B cell (primary cell): ENCODE measurements around the gene CDK5RAP3.
A peak's percentile ranks its signal among the peaks of the same experiment; 100 is the strongest.

Source experiments
- CTCF ChIP-seq: fragments of 200-600 bp; IDR thresholded peaks from one replicate; pipeline ENCODE4 v1.8.0; 2022; ENCODE audit warnings: antibody characterized with exemption, mild to moderate bottlenecking
- EZH2 ChIP-seq: IDR thresholded peaks from 2 replicates; pipeline ENCODE4 v1.6.1; 2012; ENCODE audit warnings: borderline replicate concordance, low read depth, mild to moderate bottlenecking, moderate library complexity, low read length; ENCODE audit not compliant: insufficient read depth, poor library complexity, severe bottlenecking

- TF ChIP-seq CTCF (peak; percentile 77), EZH2 (no peak)
Measured at GRCh38 chr17:47978324-47978723, 7.4 kb downstream of the CDK5RAP3 start.
